Esophagus squamous epithelium (tissue), 4 donors: ENCODE results near the gene RNF111.

Experiments used
- POLR2A ChIP-seq, 4 donors: fragments of 450-650 bp; IDR thresholded peaks; one replicate each; pipeline ENCODE4 v1.6.1; 2017; ENCODE audit warnings: antibody characterized with exemption in 4 of 4, mild to moderate bottlenecking in 4 of 4, moderate library complexity in 3 of 4
- TF ChIP-seq, protein P1 (sequence below), 6 experiments: fragments of 450-650 bp in 4 of 6; fragments of 200-600 bp in 2 of 6; sonication (generic) in 2 of 6; IDR thresholded peaks; one replicate each; pipeline ENCODE4 v1.5.1; 2016 to 2019; ENCODE audit warnings: antibody characterized with exemption in 6 of 6, mild to moderate bottlenecking in 4 of 6, moderate library complexity in 4 of 6

DNA sequence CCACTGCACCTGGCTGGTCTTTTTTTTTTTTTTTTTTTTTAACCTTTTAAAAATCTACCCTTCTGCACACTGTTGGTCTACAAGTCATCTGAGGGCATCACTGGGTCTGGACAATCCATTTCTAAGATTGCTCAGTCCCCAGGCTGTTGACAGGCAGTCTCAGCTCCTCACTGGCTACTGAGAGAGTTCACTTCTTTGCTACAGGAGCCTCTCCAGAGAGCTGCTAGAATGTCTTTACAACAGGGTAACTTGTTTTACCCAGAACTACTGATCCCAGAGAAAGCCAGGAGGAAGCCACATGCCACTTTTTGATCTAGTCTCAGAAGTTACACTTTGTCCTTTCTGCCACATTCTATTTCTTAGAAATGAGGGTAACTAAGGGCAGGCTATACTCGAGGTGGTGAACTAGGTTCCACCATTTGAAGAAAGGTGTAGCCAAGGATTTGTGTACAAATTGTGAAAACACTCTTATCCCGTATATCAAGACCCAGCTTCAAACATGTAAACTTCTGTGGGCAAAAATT, 111.8 kb downstream of the RNF111 start:
- TF ChIP-seq, protein P1, sequence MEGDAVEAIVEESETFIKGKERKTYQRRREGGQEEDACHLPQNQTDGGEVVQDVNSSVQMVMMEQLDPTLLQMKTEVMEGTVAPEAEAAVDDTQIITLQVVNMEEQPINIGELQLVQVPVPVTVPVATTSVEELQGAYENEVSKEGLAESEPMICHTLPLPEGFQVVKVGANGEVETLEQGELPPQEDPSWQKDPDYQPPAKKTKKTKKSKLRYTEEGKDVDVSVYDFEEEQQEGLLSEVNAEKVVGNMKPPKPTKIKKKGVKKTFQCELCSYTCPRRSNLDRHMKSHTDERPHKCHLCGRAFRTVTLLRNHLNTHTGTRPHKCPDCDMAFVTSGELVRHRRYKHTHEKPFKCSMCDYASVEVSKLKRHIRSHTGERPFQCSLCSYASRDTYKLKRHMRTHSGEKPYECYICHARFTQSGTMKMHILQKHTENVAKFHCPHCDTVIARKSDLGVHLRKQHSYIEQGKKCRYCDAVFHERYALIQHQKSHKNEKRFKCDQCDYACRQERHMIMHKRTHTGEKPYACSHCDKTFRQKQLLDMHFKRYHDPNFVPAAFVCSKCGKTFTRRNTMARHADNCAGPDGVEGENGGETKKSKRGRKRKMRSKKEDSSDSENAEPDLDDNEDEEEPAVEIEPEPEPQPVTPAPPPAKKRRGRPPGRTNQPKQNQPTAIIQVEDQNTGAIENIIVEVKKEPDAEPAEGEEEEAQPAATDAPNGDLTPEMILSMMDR (IDR thresholded peaks at IDR 0.05), result no peak
- no peak for TF ChIP-seq POLR2A (IDR thresholded peaks at IDR 0.05)
